DOHH2 (cell line): ENCODE results near the gene PRKN.
"Not testable (repeated sequence)": the region's sequence is repeated elsewhere in the genome, so short reads cannot be mapped to it uniquely, and the experiment has no call there.

Source experiments
- H3F3A ChIP-seq: fragments of 200-600 bp; sonication (generic), shearing (Covaris generic); 2 replicates; pipeline ENCODE4 v1.6.0; 2016; ENCODE audit warnings: antibody characterized with exemption, mild to moderate bottlenecking; ENCODE audit not compliant: control insufficient read depth, insufficient read depth
- H3K27ac ChIP-seq: fragments of 200-600 bp; sonication (generic); 2 replicates; pipeline ENCODE4 v1.5.1; 2014; ENCODE audit warnings: low read depth, mild to moderate bottlenecking, low read length, moderate library complexity
- H3K27me3 ChIP-seq: fragments of 200-600 bp; sonication (generic); 2 replicates; pipeline ENCODE4 v1.6.1; 2014; ENCODE audit warnings: mild to moderate bottlenecking, low read length, mixed read lengths; ENCODE audit not compliant: control insufficient read depth
- H3K36me3 ChIP-seq: fragments of 200-600 bp; sonication (generic); 2 replicates; pipeline ENCODE4 v1.6.1; 2014; ENCODE audit warnings: mild to moderate bottlenecking, low read length, moderate library complexity, mixed read lengths; ENCODE audit not compliant: control insufficient read depth
- H3K4me1 ChIP-seq: fragments of 200-600 bp; sonication (generic); 2 replicates; pipeline ENCODE4 v1.6.1; 2014; ENCODE audit warnings: mild to moderate bottlenecking, low read length, mixed read lengths; ENCODE audit not compliant: control insufficient read depth
- H3K4me2 ChIP-seq: fragments of 200-600 bp; sonication (generic); 2 replicates; pipeline ENCODE4 v1.6.0; 2014; ENCODE audit warnings: mild to moderate bottlenecking, low read length, moderate library complexity
- H3K4me3 ChIP-seq: fragments of 200-600 bp; sonication (generic); 2 replicates; pipeline ENCODE4 v1.5.1; 2014; ENCODE audit warnings: mild to moderate bottlenecking, low read length, mixed read lengths
- H3K79me2 ChIP-seq: fragments of 200-600 bp; sonication (generic); 2 replicates; pipeline ENCODE4 v1.6.1; 2014; ENCODE audit warnings: mild to moderate bottlenecking, low read length, mixed read lengths; ENCODE audit not compliant: control insufficient read depth
- H3K9me2 ChIP-seq: fragments of 200-600 bp; sonication (generic); replicated peaks from 2 replicates; pipeline ENCODE4 v1.6.1; 2014; ENCODE audit warnings: mild to moderate bottlenecking, low read length, mixed read lengths; ENCODE audit not compliant: control insufficient read depth
- H3K9me3 ChIP-seq: fragments of 200-600 bp; sonication (generic); 2 replicates; pipeline ENCODE4 v1.6.1; 2014; ENCODE audit warnings: antibody characterized with exemption, low read length, mixed read lengths; ENCODE audit not compliant: control insufficient read depth, insufficient read depth
- H4K20me1 ChIP-seq: fragments of 200-600 bp; sonication (generic); 2 replicates; pipeline ENCODE4 v1.6.0; 2014; ENCODE audit warnings: low read depth, mild to moderate bottlenecking, antibody characterized with exemption, low read length, moderate library complexity; ENCODE audit not compliant: control insufficient read depth, insufficient read depth
- EZH2phosphoT487 ChIP-seq: fragments of 200-600 bp; sonication (generic); IDR thresholded peaks from 2 replicates; pipeline ENCODE4 v1.6.1; 2017; ENCODE audit warnings: borderline replicate concordance, mild to moderate bottlenecking, antibody characterized with exemption, low read length, moderate library complexity, mixed read lengths
- TF ChIP-seq, protein P1 (sequence below): fragments of 200-600 bp; sonication (generic); IDR thresholded peaks from one replicate; pipeline ENCODE4 v1.5.1; 2014; ENCODE audit warnings: antibody characterized with exemption, mild to moderate bottlenecking, low read depth, low read length; ENCODE audit not compliant: poor library complexity, severe bottlenecking

The PRKN gene

DNA sequence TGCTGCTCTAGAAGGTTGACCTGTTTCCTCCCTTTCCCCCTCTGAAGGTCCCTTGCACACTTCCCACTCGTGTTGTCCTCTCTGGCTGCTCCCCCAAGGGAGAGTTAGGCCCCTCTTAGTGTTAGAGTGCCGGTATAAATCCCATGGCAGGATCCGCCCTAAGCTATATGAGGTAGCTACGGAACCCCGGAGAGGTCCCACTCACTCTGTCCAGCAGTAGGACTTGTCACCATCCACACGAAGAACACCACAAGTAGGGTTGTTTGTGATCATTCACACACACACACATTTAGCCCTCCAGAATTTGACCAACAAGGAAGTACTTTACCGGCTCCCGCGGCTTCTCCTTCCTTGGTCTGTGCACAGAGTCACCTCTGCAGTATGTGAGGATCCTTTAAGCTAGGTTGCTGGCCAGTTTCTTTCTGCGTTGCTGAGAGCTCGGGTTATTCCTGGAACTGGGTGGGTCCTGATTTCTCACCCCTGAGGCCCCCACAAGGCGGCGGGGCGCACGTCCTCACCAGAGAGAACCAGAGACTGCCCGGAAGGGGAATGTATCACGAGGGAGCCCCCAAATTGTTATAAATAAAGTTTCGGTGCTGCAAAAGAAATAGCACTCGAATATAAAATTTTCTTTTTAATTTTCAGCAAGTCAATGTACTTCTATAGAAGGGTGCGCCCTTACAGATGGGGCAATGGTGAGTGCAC lies 1412.9 kb downstream of the PRKN start:
- H3K36me3 ChIP-seq, H3K9me2 ChIP-seq, H3K4me1 ChIP-seq, H3F3A ChIP-seq, H4K20me1 ChIP-seq, H3K4me2 ChIP-seq, H3K9me3 ChIP-seq, H3K27ac ChIP-seq, H3K79me2 ChIP-seq, H3K27me3 ChIP-seq, H3K4me3 ChIP-seq: not testable (repeated sequence)

DNA sequence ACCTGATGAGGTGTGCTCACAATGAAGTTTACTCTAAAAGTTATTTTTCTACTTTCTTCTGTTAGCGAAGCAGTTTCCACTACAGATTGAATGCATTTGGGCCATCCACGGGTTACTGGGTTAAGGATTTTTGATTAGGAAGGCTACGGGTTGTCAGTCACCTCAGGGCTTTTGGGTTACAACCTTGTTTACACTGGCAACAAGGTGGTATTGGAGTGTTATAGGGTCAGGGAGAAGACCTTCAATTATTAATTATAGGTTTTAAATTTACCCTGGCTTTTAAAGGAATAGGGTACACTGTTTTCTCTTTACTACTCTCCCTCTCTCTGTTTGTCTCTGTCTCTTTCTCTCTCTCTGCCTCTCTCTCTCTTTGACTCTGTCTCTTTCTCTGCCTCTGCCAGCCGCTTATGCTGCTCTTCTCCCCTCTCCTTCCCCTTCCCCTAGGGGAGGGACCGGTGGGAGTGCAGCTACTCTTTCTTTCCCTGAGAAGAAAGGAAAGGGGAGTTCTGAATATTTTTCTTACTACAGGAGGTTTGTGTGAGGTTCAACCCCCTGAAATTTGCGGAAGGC lies 1413.5 kb downstream of the PRKN start:
- Histone ChIP-seq H3K36me3 (no peaks in the 10 kb centered on the region), H3K4me2 (no peak overlapping the region), H3F3A (no peaks in the 10 kb centered on the region), H3K27me3 (no peaks in the 10 kb centered on the region), H4K20me1 (no peaks in the 10 kb centered on the region), H3K9me3 (no peaks in the 10 kb centered on the region), H3K4me1 (no peaks in the 10 kb centered on the region), H3K79me2 (no peaks in the 10 kb centered on the region), H3K4me3 (no peak overlapping the region), H3K9me2 (no peaks in the 10 kb centered on the region), H3K27ac (no peak overlapping the region)
- no peak for TF ChIP-seq EZH2phosphoT487
- TF ChIP-seq, protein P1, sequence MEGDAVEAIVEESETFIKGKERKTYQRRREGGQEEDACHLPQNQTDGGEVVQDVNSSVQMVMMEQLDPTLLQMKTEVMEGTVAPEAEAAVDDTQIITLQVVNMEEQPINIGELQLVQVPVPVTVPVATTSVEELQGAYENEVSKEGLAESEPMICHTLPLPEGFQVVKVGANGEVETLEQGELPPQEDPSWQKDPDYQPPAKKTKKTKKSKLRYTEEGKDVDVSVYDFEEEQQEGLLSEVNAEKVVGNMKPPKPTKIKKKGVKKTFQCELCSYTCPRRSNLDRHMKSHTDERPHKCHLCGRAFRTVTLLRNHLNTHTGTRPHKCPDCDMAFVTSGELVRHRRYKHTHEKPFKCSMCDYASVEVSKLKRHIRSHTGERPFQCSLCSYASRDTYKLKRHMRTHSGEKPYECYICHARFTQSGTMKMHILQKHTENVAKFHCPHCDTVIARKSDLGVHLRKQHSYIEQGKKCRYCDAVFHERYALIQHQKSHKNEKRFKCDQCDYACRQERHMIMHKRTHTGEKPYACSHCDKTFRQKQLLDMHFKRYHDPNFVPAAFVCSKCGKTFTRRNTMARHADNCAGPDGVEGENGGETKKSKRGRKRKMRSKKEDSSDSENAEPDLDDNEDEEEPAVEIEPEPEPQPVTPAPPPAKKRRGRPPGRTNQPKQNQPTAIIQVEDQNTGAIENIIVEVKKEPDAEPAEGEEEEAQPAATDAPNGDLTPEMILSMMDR = no peak

DNA sequence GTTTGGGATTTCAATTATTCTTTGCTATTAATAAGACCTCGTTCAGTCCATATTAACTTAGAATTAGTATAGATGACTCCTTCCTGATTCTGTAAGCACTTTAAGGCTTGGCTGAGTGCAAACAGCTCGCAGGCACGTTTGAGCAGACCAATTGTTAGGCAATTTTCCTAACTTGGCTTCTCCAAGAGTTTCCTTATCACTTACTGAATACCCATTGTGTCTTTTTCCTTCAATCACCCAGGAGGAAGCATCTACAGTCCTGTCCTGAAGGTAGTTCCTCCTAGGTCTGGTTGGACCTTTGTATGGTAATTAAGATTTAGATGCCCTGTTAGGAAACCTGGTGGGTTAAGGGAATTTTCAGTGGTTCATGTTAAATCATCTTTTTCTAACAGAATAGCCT lies 1414.1 kb downstream of the PRKN start:
- H3K36me3 ChIP-seq, H3K4me1 ChIP-seq, H3K27me3 ChIP-seq, H3K27ac ChIP-seq, H3K9me2 ChIP-seq, H3K79me2 ChIP-seq, H3K9me3 ChIP-seq, H3F3A ChIP-seq, H3K4me2 ChIP-seq, H3K4me3 ChIP-seq, H4K20me1 ChIP-seq: not testable (repeated sequence)

DNA sequence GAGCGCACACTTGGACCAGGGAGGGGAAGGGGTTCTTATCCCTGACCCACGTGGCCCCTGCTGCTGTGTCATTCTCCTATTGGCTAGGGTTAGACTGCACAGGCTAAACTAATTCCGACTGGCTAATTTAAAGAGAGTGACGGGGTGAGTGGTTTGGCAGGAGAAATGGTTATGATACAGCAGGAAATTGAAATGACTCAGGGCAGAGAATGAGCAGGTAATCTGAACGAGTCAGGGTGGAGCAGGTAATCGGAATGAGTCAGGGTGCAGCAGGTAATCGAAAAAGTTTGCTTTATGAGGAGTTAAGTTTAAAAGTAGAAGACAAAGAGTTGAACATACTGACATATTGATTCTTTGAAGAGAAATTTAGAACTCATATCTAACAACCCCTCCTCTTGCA lies 1417.8 kb downstream of the PRKN start:
- H3K4me2 ChIP-seq, H3K9me2 ChIP-seq, H3K4me3 ChIP-seq, H3K27me3 ChIP-seq, H3K36me3 ChIP-seq, H3K27ac ChIP-seq, H3K79me2 ChIP-seq, H4K20me1 ChIP-seq, H3K4me1 ChIP-seq, H3K9me3 ChIP-seq, H3F3A ChIP-seq: not testable (repeated sequence)

DNA sequence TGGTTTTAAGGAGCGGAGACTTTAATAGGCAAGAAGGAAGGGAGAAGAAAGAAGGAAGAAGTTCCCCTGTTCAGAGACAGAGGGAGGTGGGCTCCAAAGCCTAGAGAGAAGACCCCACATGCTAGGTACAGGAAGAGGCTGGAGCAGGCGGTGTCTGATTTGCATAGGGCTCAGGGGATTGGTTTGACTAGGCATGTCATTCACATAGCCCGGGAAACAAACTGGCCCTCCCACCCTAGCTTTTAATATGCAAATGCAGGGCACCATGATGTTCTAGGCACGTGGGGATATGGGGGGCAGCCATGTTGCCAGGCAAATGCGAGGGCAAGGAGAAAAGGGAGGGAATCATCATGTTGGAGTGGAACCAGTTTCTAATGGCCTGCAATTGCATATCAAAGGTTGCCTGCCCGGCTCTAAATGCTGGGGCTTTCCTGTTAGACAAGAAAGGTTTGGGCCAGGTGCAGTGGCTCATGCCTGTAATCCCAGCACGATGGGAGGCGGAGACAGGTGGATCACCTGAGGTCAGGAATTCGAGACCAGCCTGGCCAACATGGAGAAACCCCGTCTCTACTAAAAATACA lies 1419.4 kb downstream of the PRKN start:
- no peaks in the 10 kb centered on the region for H3K36me3 ChIP-seq
- H3K27ac ChIP-seq = no peak overlapping the region
- TF ChIP-seq, protein P1 = no peak
- TF ChIP-seq EZH2phosphoT487 = no peak
- no peak overlapping the region for H3K4me2 ChIP-seq
- H3K79me2 ChIP-seq = no peaks in the 10 kb centered on the region
- H3F3A ChIP-seq = no peaks in the 10 kb centered on the region
- H3K9me3 ChIP-seq = no peaks in the 10 kb centered on the region
- no peak overlapping the region for H3K4me3 ChIP-seq
- H3K4me1 ChIP-seq = no peaks in the 10 kb centered on the region
- no peaks in the 10 kb centered on the region for H4K20me1 ChIP-seq
- no peaks in the 10 kb centered on the region for H3K9me2 ChIP-seq
- no peaks in the 10 kb centered on the region for H3K27me3 ChIP-seq
